Liver (tissue), 3 donors: Measurements from ENCODE around the gene RAB18.

Experiments
- CTCF ChIP-seq: fragments of 150-350 bp; IDR thresholded peaks from 2 replicates; pipeline ENCODE4 v1.5.1; 2017; ENCODE audit warnings: improper control_type of control experiment, low read depth, low read length; ENCODE audit not compliant: missing input control
- EGR1 ChIP-seq, 2 donors: IDR thresholded peaks; 2 replicates each; pipeline ENCODE4 v1.6.1; 2016 to 2018; ENCODE audit warnings: antibody characterized with exemption in 2 of 2, low read depth in 2 of 2
- GABPA ChIP-seq, 2 donors: IDR thresholded peaks in 1 of 2; conservative IDR thresholded peaks in 1 of 2; 2 replicates each; pipeline ENCODE4 v1.6.1; 2016; ENCODE audit warnings: antibody characterized with exemption in 2 of 2, mild to moderate bottlenecking in 1 of 2, moderate library complexity in 1 of 2
- MAX ChIP-seq: IDR thresholded peaks from 2 replicates; pipeline ENCODE4 v1.6.1; 2016; ENCODE audit warnings: antibody characterized with exemption
- RXRA ChIP-seq, 2 donors: IDR thresholded peaks; 2 replicates each; pipeline ENCODE4 v1.6.1; 2017 to 2018; ENCODE audit warnings: antibody characterized with exemption in 2 of 2, mild to moderate bottlenecking in 1 of 2
- SP1 ChIP-seq: IDR thresholded peaks from 2 replicates; pipeline ENCODE4 v1.6.1; 2018; ENCODE audit warnings: antibody characterized with exemption, mild to moderate bottlenecking
- TF ChIP-seq, protein P1 (sequence below): IDR thresholded peaks from 2 replicates; pipeline ENCODE4 v1.6.1; 2016; ENCODE audit warnings: antibody characterized with exemption
- TF ChIP-seq, protein P2 (sequence below): IDR thresholded peaks from 2 replicates; pipeline ENCODE4 v1.6.1; 2016; ENCODE audit warnings: antibody characterized with exemption, mild to moderate bottlenecking
- donor health status: healthy.
- donor health status: healthy.

DNA sequence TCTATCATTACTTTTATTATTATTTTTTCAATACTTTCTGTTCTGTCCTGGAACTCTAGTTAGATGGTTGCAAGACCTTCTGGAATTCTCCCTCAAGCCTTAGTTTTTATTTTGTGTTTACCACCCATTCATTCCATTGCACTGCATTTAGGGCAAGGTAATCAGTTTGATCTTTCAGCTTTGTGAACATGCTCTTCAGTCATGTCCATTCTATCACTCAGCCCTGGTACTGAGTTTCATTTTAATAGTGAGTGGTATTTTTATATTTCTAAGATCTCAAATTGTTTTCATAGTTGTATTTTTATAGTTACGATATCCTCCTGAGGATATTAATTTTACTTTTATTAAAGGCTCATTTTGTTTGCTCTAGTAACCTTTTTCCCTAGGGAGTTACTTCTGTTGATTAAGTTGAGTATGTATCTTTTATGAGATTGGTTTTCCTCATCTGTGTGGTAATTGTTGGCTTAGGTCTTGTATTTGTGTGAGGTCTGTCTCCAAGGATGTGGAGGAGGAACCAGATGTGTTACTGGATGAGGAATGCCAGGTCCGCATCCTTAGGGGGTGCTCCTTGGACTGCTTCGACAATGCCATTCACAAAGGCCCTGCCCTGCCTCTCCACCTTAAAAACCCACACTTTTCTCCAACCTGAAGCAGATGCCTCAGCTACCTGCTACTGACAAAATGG, 46.7 kb upstream of the RAB18 start:
- TF ChIP-seq EGR1 (IDR thresholded peaks at IDR 0.05; ENCODE audit: low read depth in 2 of 2) (no peak), CTCF (no peak), MAX (no peak), SP1 (no peak), RXRA (IDR thresholded peaks at IDR 0.05) (no peak), GABPA (IDR thresholded peaks at IDR 0.05 in 1 of 2, conservative IDR thresholded peaks at IDR 0.05 in 1 of 2) (no peak)
- TF ChIP-seq, protein P1, sequence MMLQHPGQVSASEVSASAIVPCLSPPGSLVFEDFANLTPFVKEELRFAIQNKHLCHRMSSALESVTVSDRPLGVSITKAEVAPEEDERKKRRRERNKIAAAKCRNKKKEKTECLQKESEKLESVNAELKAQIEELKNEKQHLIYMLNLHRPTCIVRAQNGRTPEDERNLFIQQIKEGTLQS = no peak
- TF ChIP-seq, protein P2, sequence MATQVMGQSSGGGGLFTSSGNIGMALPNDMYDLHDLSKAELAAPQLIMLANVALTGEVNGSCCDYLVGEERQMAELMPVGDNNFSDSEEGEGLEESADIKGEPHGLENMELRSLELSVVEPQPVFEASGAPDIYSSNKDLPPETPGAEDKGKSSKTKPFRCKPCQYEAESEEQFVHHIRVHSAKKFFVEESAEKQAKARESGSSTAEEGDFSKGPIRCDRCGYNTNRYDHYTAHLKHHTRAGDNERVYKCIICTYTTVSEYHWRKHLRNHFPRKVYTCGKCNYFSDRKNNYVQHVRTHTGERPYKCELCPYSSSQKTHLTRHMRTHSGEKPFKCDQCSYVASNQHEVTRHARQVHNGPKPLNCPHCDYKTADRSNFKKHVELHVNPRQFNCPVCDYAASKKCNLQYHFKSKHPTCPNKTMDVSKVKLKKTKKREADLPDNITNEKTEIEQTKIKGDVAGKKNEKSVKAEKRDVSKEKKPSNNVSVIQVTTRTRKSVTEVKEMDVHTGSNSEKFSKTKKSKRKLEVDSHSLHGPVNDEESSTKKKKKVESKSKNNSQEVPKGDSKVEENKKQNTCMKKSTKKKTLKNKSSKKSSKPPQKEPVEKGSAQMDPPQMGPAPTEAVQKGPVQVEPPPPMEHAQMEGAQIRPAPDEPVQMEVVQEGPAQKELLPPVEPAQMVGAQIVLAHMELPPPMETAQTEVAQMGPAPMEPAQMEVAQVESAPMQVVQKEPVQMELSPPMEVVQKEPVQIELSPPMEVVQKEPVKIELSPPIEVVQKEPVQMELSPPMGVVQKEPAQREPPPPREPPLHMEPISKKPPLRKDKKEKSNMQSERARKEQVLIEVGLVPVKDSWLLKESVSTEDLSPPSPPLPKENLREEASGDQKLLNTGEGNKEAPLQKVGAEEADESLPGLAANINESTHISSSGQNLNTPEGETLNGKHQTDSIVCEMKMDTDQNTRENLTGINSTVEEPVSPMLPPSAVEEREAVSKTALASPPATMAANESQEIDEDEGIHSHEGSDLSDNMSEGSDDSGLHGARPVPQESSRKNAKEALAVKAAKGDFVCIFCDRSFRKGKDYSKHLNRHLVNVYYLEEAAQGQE = no peak
